LNCaP clone FGC (cell line): ENCODE data around the gene PNKD.

Source experiments
- DNase-seq: peaks from one replicate; pipeline ENCODE4 v3.0.0-alpha.2; 2011; ENCODE audit warnings: low read depth
- H3K4me3 ChIP-seq: 2 replicates; pipeline ENCODE4 v1.5.1; 2011; ENCODE audit warnings: mild to moderate bottlenecking, low read depth, low read length, control low read depth
- TF ChIP-seq, protein P1 (sequence below): IDR thresholded peaks from 2 replicates; pipeline ENCODE4 v1.5.1; 2012; ENCODE audit warnings: mild to moderate bottlenecking; ENCODE audit not compliant: control insufficient read depth, insufficient read depth; ENCODE audit errors: extremely low read depth

PNKD gene

GRCh38 chr2:218286570-218287459 lies 16.5 kb downstream of the PNKD start:
- TF ChIP-seq, protein P1, sequence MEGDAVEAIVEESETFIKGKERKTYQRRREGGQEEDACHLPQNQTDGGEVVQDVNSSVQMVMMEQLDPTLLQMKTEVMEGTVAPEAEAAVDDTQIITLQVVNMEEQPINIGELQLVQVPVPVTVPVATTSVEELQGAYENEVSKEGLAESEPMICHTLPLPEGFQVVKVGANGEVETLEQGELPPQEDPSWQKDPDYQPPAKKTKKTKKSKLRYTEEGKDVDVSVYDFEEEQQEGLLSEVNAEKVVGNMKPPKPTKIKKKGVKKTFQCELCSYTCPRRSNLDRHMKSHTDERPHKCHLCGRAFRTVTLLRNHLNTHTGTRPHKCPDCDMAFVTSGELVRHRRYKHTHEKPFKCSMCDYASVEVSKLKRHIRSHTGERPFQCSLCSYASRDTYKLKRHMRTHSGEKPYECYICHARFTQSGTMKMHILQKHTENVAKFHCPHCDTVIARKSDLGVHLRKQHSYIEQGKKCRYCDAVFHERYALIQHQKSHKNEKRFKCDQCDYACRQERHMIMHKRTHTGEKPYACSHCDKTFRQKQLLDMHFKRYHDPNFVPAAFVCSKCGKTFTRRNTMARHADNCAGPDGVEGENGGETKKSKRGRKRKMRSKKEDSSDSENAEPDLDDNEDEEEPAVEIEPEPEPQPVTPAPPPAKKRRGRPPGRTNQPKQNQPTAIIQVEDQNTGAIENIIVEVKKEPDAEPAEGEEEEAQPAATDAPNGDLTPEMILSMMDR = no peak
- DNase-seq = peak; percentile 69
- peak overlapping the region; percentile 1; the same call in 1 of the 2 replicates for H3K4me3 ChIP-seq

DNA sequence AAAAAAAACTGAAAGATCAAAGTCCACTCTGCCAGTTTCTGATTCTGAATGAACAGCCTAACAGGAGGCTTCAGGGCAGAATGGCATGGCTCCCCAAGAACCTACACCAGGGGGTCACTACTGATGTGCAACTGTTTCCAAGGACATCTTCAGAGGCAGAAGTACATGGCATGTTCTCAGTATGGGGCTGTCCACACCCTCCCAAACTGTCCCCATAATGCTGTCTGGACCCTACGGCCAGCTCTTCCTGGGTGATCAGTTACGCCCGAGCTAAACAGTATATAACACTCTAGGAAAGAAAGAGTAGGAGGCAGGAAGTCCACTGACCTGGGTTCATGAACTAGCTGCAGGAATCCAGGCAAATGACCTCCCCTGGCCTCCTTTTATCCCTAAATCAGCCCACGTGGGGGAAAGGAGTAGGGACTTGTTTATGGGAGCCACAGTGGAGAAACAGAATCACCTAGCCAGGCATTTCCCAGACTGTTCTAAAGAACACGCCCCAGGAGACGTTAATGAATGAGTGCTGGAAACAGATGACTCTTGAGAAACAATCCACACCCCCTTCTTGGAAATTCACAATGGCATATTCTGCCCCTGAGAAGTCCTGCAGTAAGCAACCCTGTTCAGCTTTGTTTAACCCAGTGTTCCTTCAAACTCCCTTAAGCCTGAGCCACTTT lies 19.5 kb downstream of the PNKD start:
- TF ChIP-seq, protein P1 = no peak
- H3K4me3 ChIP-seq = no peak overlapping the region
- no peak for DNase-seq

DNA sequence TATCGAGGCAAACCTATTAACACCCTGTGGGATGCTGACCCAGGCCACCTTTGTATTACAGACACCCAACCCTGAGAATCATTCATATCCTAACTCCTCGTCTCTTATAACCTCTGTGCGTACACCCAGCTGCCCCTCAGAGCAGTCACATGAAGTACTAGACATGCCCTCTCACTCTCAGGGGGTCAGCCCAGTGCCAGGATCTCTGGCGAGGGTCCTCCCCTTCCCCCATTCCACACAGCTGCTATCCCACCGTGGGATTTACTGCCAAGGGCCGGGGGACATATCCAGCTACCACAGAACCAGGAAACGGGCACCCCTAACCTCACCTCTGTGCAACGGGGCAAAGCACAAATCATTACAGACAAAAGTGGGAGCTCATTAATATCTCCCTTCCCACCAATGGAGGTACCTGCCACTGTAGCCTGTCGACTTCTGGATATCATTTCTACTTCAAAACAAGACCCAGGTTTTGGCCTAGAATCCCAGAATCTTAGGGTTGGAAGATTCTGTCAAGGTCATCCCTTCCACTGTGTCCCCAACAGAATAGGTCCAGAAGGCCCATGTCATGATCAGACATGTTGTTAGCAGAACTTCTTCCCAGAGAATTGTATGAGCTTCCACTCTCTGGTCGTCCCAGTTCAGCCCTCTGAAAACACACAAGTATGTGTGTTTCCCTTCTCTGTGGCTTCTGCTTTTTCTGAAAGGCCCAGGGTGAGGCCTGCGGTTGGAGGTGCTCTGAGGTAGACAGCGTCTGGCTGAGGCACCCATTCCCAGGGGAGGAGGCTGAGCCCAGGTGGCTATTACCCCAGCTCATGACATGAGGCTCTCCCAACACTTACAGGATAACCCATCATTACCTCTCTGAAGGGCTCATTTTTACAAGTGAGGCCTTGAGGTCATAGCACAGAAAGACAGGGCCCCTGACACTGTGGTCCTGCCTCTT lies 20.3 kb downstream of the PNKD start:
- TF ChIP-seq, protein P1 = no peak
- no peak for DNase-seq
- peak overlapping the region; percentile 81 for H3K4me3 ChIP-seq

GRCh38 chr2:218291318-218292047 lies 21.2 kb downstream of the PNKD start:
- H3K4me3 ChIP-seq = peak overlapping the region; percentile 81
- DNase-seq = no peak
- TF ChIP-seq, protein P1 = no peak

DNA sequence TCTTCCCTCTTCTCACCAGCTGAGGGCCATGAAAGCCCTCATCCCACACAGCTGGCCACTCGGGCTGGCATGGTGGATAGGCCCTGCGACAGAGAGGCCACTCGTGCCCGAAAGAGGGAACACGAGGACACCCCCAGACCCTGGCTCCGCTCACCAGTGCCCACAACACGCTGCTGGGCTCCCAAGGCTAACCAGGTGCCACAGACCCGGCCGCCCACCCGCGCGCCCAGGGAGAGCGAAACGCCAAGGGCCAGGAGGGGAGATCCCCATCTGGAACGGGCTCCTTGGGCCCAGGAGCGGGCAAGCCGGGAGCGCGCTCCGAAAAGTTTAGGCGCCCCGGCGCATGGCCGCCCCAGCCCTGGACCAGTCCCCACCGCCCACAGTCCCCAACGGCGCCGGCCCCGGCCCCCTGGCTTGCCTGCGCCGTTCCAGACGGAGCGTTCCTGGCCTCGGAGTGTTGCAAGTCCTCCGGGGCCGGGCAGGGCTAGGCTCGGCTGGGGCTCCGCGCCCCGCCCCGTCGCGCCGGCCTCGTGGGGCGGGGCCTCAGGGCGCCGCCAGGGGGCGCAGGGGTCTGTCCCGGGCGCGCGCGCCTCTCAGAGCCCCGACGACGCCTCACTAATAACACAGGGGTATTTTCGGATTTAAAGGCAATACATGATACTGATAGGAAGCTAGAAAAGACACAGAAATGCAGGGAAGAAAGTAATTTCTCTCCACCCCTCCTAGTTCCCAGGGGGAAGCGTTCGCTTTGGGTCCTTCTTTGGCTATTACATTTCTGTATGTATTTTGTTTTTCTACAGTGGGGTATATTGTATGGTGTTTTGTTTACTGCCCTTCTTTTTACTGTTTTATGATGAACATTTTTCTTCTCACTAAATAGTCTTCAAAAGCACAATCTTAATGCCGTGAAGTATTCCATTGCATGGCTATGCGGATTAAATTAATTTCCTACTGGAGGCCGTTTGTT lies 22.0 kb downstream of the PNKD start, which contains the start of gene TMBIM1:
TSS of gene TMBIM1 (minus strand) at position 456 of the 967 bp plus-strand sequence. CDS start 10,362 bp downstream, outside the sequence.
- TF ChIP-seq, protein P1 = peak; percentile 56
- DNase-seq = no peak
- peak within 1 kb of the TSS; percentile 81 for H3K4me3 ChIP-seq
